Measurements from ENCODE around the gene HOXA4.

GRCh38 chr7:27088002-27088922 is 42.3 kb downstream of the HOXA4 start:
- TF ChIP-seq SP1 (IDR thresholded peaks at IDR 0.05; ENCODE audit: low read depth, low read length) = no peak
- TF ChIP-seq, protein P1, sequence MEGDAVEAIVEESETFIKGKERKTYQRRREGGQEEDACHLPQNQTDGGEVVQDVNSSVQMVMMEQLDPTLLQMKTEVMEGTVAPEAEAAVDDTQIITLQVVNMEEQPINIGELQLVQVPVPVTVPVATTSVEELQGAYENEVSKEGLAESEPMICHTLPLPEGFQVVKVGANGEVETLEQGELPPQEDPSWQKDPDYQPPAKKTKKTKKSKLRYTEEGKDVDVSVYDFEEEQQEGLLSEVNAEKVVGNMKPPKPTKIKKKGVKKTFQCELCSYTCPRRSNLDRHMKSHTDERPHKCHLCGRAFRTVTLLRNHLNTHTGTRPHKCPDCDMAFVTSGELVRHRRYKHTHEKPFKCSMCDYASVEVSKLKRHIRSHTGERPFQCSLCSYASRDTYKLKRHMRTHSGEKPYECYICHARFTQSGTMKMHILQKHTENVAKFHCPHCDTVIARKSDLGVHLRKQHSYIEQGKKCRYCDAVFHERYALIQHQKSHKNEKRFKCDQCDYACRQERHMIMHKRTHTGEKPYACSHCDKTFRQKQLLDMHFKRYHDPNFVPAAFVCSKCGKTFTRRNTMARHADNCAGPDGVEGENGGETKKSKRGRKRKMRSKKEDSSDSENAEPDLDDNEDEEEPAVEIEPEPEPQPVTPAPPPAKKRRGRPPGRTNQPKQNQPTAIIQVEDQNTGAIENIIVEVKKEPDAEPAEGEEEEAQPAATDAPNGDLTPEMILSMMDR (IDR thresholded peaks at IDR 0.05 in 2 of 3, conservative IDR thresholded peaks at IDR 0.05 in 1 of 3; ENCODE audit: control insufficient read depth in 2 of 3, extremely low read depth in 1 of 3, insufficient read depth in 1 of 3, low read depth in 3 of 3, low read length in 3 of 3) = no peak
- TF ChIP-seq NR2F1 (conservative IDR thresholded peaks at IDR 0.05) = no peak
- TF ChIP-seq NFXL1 (IDR thresholded peaks at IDR 0.05; ENCODE audit: borderline replicate concordance) = no peak
- TF ChIP-seq EZH2 (IDR thresholded peaks at IDR 0.05; ENCODE audit: borderline replicate concordance, control insufficient read depth, low read depth, low read length) = no peak
- TF ChIP-seq EP300 (IDR thresholded peaks at IDR 0.05; ENCODE audit: borderline replicate concordance in 1 of 2, control insufficient read depth in 1 of 2, low read depth in 2 of 2, low read length in 2 of 2) = no peak
